Activated CD4-positive, alpha-beta memory T cell treated with anti-CD3 and anti-CD28 coated beads, Interleukin-2, amount 10 ng/mL, durations not matched to agents 7 days and 5 days (primary cell): ENCODE data around the gene ROBO2. TPM values are rescaled to one million over a fixed set of nuclear protein-coding genes. Genes with fewer than 3 reads are reported as not detected.

Experiments
- CTCF ChIA-PET: fragments of 350-600 bp; sonication (Branson Sonifier 250); formaldehyde crosslinking; loops from one replicate; lab custom pipeline; 2021; ENCODE audit warnings: antibody characterized with exemption, inconsistent platforms; lab: Charles Lee
- POLR2A ChIA-PET: fragments of 350-600 bp; sonication (Branson Sonifier 250); formaldehyde crosslinking; loops from one replicate; lab custom pipeline; 2021; ENCODE audit warnings: antibody characterized with exemption; lab: Charles Lee
- DNase-seq: peaks from one replicate; pipeline ENCODE4 v3.0.0-alpha.2; 2020
- H3K27ac Mint-ChIP-seq: one replicate; pipeline ENCODE4 v1.8.0; 2021; ENCODE audit warnings: mild to moderate bottlenecking, mixed read lengths
- H3K27me3 Mint-ChIP-seq: one replicate; pipeline ENCODE4 v1.8.0; 2021; ENCODE audit warnings: mixed read lengths
- H3K36me3 Mint-ChIP-seq: one replicate; pipeline ENCODE4 v1.8.0; 2021; ENCODE audit warnings: low read depth, mixed read lengths
- H3K4me1 Mint-ChIP-seq: one replicate; pipeline ENCODE4 v1.8.0; 2021; ENCODE audit warnings: mixed read lengths
- H3K4me3 Mint-ChIP-seq: one replicate; pipeline ENCODE4 v1.8.0; 2021; ENCODE audit warnings: mild to moderate bottlenecking, mixed read lengths
- H3K9me3 Mint-ChIP-seq: one replicate; pipeline ENCODE4 v1.8.0; 2021; ENCODE audit warnings: mixed read lengths
- total RNA-seq, 2 experiments: library from RNA; stranded (reverse); gene quantifications; one replicate each; pipeline ENCODE4 v1.2.3, GENCODE V29; 2021

ROBO2 gene
- total RNA-seq, 2 experiments from 2014 or later: not detected

DNA sequence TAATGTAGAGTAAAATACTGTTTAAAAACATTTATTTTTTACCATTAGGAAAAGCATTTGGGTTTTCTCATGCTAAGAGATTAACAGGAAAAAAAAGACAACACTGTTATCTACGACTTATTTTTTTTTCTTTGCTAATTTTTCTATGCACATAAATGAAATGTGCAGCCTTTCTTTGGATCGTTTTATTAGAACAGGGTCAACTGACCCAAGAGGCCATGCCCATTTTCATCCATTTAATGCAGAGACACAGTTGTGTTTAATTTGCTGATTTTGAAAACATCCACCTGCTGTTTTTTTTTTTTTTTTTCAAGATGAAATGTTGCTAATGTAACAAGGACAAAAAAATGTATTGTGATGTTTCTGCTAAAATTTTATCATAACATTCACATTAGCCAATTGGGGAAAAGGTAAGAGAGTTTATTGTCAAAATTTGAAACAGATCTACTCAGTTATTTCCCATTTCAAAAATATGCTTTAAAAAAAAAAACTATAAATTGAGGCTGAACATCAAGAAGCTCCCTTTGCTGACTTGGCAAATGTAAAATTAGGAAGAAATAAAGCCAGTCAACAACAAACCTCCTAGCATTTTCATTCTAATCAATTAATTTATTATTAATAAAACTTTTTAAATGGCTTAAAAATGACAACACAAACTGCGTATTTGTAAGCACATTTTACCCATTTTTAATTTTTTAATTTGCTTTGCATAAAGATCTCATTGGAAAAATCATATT lies 485.2 kb downstream of the ROBO2 start:
- ChIA-PET POLR2A (no interaction called here), CTCF (no interaction called here)
- DNase-seq: no peak
- no peaks in the 10 kb centered on the region for H3K27me3 Mint-ChIP-seq
- peaks cover 7% of the 10 kb centered on the region for H3K9me3 Mint-ChIP-seq
- H3K27ac Mint-ChIP-seq: no peak overlapping the region
- no peaks in the 10 kb centered on the region for H3K4me1 Mint-ChIP-seq
- no peaks in the 10 kb centered on the region for H3K36me3 Mint-ChIP-seq
- H3K4me3 Mint-ChIP-seq: no peak overlapping the region

GRCh38 chr3:77526573-77527113 lies 486.7 kb downstream of the ROBO2 start:
- ChIA-PET CTCF (no interaction called here), POLR2A (no interaction called here)
- H3K36me3 Mint-ChIP-seq: no peaks in the 10 kb centered on the region
- no peak for DNase-seq
- no peaks in the 10 kb centered on the region for H3K27me3 Mint-ChIP-seq
- peaks cover 3% of the 10 kb centered on the region for H3K9me3 Mint-ChIP-seq
- no peak overlapping the region for H3K27ac Mint-ChIP-seq
- H3K4me1 Mint-ChIP-seq: no peaks in the 10 kb centered on the region
- H3K4me3 Mint-ChIP-seq: no peak overlapping the region

DNA sequence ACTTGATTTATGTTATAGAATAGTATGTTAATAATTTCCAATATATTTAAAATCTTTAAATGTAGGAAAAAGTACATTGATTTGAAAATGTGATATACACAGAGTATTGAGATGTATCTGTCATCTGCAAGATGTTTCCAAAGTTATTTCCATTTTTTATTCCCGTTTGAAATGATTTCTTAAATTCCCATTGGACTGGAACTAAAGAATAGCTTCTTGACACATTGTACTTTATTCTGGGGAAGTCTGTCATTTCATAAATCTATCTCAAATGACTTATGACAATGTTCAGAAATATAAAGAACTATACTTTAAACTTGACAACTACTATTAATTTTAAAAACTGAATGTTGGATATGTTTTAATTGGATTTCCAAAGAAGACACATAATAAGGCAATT lies 489.6 kb downstream of the ROBO2 start:
- ChIA-PET CTCF (no interaction called here), POLR2A (no interaction called here)
- Mint-ChIP-seq H3K4me3 (no peak overlapping the region), H3K36me3 (no peaks in the 10 kb centered on the region), H3K4me1 (no peaks in the 10 kb centered on the region), H3K9me3 (peaks cover 2% of the 10 kb centered on the region), H3K27ac (no peak overlapping the region), H3K27me3 (no peaks in the 10 kb centered on the region)
- DNase-seq: no peak

DNA sequence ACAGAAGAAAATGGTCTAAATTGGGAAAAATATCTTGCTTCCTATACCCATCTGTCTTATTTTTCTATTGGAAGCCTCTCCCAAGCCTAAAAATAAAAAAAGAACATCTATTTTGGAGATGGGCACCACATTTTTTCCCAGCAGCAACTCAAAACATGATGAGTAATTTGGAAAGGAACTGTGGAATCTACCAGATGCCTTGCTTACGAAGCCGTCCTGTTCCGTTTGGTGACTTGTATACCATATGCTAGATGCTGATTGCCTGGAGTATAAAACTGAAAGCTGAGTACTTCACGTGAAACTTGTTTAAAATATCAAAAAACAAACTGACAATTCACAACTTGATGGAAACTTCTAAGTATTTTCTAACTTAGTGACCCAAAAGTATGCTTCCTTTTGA lies 491.0 kb downstream of the ROBO2 start:
- POLR2A ChIA-PET: no interaction called here
- Mint-ChIP-seq H3K4me1 (no peaks in the 10 kb centered on the region), H3K9me3 (peaks cover 2% of the 10 kb centered on the region), H3K27ac (no peak overlapping the region), H3K36me3 (no peaks in the 10 kb centered on the region), H3K27me3 (no peaks in the 10 kb centered on the region), H3K4me3 (no peak overlapping the region)
- no peak for DNase-seq
- CTCF ChIA-PET: no interaction called here

DNA sequence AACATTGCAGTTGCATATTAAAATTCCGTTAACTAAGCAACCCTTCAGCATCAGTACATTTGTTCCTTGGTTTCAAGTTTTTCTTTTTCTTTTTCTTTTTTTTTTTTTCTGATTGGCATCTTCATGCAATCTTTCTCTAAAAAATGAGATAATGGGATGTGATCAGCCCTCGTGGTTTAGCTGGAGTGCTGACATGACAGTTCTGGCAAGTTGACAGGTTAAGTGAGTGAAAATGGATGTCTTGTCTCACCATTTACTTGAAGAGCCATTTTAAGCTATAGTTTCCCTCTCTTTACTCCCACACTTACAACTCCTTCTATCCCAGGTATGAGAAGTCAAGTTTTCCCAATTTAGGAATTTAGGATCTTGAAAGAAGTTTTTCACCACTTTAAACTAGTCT lies 495.2 kb downstream of the ROBO2 start:
- no peak for DNase-seq
- no peaks in the 10 kb centered on the region for H3K27me3 Mint-ChIP-seq
- ChIA-PET POLR2A (no interaction called here), CTCF (interaction anchor here (0.7 kb wide), 1 partner anchor 1255 kb away, joined by 3 read pairs; no protein-coding TSS in a partner anchor)
- no peak overlapping the region for H3K4me3 Mint-ChIP-seq
- no peaks in the 10 kb centered on the region for H3K4me1 Mint-ChIP-seq
- no peak overlapping the region for H3K27ac Mint-ChIP-seq
- peaks cover 7% of the 10 kb centered on the region for H3K9me3 Mint-ChIP-seq
- no peaks in the 10 kb centered on the region for H3K36me3 Mint-ChIP-seq

DNA sequence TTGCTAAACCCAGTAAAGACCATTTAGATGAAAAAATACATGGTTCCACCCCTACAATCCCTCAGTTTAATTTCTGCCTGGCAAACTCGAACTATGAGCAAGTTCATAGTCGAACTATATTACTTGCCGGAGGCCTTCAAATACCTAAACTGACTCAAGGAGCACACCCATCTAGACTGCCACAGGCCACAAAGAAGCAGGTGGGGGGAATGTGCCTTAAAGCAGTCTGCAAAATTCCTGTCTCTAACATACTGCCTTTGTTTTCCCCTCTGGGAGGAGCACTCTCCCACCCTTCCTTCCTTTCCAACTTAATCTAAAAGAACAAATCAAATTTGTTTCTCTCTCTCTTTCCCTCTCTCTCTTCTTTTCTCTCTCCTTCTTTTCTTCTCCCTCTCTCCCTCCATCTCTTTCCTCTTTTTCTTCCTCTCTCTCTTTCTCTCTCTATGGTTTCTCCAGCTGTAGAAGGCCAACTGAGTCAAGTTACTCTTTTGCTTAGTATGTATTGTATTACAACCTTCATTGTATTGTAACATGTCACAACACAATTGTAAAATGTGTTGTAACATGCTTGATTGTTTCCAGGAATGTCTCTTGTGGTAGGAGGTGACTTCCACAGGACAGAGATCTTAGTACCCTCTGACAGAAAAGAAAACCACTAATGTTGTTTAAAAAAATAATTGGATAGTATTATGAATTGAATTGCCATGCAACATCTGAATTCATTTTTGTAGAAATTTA lies 496.3 kb downstream of the ROBO2 start:
- H3K27me3 Mint-ChIP-seq: no peaks in the 10 kb centered on the region
- peaks cover 7% of the 10 kb centered on the region for H3K9me3 Mint-ChIP-seq
- DNase-seq: no peak
- no peak overlapping the region for H3K27ac Mint-ChIP-seq
- H3K4me1 Mint-ChIP-seq: no peaks in the 10 kb centered on the region
- no peaks in the 10 kb centered on the region for H3K36me3 Mint-ChIP-seq
- CTCF ChIA-PET: no interaction called here
- POLR2A ChIA-PET: no interaction called here
- H3K4me3 Mint-ChIP-seq: no peak overlapping the region

GRCh38 chr3:77539014-77539413 lies 499.1 kb downstream of the ROBO2 start:
- no peak for DNase-seq
- Mint-ChIP-seq H3K4me3 (no peak overlapping the region), H3K9me3 (peaks cover 4% of the 10 kb centered on the region), H3K27ac (no peak overlapping the region), H3K36me3 (no peaks in the 10 kb centered on the region), H3K4me1 (no peaks in the 10 kb centered on the region), H3K27me3 (no peaks in the 10 kb centered on the region)
- CTCF ChIA-PET: no interaction called here
- POLR2A ChIA-PET: no interaction called here

DNA sequence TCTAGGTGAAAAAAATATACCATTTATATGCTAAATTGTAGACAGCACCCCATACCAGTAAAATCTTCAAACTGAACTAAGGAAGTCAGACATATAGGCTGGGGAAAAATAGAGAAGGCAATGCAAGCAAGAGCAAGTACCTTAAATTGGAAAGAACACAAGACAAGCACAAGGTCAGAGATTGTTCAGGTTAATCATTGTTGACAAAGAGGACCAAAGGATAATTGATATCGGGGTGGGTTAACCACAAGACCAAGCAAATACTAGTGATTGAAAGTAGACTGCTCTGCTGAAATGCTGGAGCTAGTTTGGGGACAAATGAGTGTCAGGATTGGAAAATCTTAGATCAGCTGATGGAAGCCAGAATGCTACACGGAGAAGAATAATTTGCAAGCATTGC lies 499.8 kb downstream of the ROBO2 start:
- Mint-ChIP-seq H3K36me3 (no peaks in the 10 kb centered on the region), H3K4me3 (no peak overlapping the region), H3K4me1 (no peaks in the 10 kb centered on the region), H3K27me3 (no peaks in the 10 kb centered on the region), H3K27ac (no peak overlapping the region), H3K9me3 (peaks cover 7% of the 10 kb centered on the region)
- no peak for DNase-seq
- POLR2A ChIA-PET: no interaction called here
- CTCF ChIA-PET: no interaction called here

- Mint-ChIP-seq H3K9me3 (peaks cover 11% of the 10 kb centered on the region), H3K4me1 (no peaks in the 10 kb centered on the region), H3K4me3 (no peak overlapping the region), H3K27ac (no peak overlapping the region), H3K27me3 (no peaks in the 10 kb centered on the region), H3K36me3 (no peaks in the 10 kb centered on the region)
- no peak for DNase-seq
- ChIA-PET CTCF (no interaction called here), POLR2A (no interaction called here)
Measured at GRCh38 chr3:77541203-77541922, 501.5 kb downstream of the ROBO2 start.

DNA sequence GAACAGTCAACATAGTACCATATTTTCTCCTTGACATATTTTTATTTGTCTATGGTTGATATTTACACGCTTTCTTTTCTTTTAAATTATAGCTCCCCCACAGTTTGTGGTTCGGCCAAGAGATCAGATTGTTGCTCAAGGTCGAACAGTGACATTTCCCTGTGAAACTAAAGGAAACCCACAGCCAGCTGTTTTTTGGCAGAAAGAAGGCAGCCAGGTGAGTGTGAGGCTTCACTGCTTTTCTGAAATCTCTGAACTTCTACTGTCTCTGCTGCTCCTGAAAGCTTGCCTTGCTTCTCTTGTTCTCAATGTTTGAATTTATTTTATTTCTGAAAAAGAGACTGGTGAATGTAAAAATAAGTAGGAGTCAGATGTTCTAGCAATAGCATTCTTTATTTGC lies 506.3 kb downstream of the ROBO2 start:
- POLR2A ChIA-PET: no interaction called here
- peaks cover 6% of the 10 kb centered on the region for H3K9me3 Mint-ChIP-seq
- DNase-seq: no peak
- H3K36me3 Mint-ChIP-seq: no peaks in the 10 kb centered on the region
- CTCF ChIA-PET: no interaction called here
- H3K27ac Mint-ChIP-seq: no peak overlapping the region
- H3K4me3 Mint-ChIP-seq: no peak overlapping the region
- H3K27me3 Mint-ChIP-seq: no peaks in the 10 kb centered on the region
- H3K4me1 Mint-ChIP-seq: no peaks in the 10 kb centered on the region

- H3K27me3 Mint-ChIP-seq: no peaks in the 10 kb centered on the region
- DNase-seq: no peak
- no peak overlapping the region for H3K27ac Mint-ChIP-seq
- H3K4me1 Mint-ChIP-seq: no peaks in the 10 kb centered on the region
- peaks cover 9% of the 10 kb centered on the region for H3K9me3 Mint-ChIP-seq
- no peak overlapping the region for H3K4me3 Mint-ChIP-seq
- H3K36me3 Mint-ChIP-seq: no peaks in the 10 kb centered on the region
- CTCF ChIA-PET: no interaction called here
- POLR2A ChIA-PET: no interaction called here
Measured at GRCh38 chr3:77549034-77549433, 509.1 kb downstream of the ROBO2 start.

GRCh38 chr3:77553240-77553639 lies 513.3 kb downstream of the ROBO2 start:
- POLR2A ChIA-PET: no interaction called here
- Mint-ChIP-seq H3K9me3 (peaks cover 5% of the 10 kb centered on the region), H3K4me3 (no peak overlapping the region), H3K27ac (no peak overlapping the region), H3K36me3 (no peaks in the 10 kb centered on the region), H3K27me3 (no peaks in the 10 kb centered on the region), H3K4me1 (no peaks in the 10 kb centered on the region)
- CTCF ChIA-PET: no interaction called here
- no peak for DNase-seq

DNA sequence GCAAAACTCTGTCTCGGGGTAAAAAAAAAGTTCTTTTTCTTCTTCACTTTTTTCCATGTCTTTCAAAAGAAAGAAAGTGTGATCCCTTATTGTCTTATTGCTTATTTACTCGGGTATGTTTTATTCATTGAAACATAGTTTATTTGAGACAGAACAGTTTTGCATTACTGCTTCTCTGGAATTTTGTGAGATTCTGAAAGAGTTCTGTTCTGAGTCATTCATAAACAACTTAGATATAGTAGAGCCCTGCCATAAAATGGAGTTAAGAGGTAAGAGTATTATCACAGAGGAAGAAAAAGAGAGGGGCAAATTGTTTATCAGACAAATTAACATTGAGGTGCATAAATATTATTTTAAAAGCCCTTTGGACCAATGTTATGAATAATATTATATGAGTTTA lies 522.2 kb downstream of the ROBO2 start:
- no peaks in the 10 kb centered on the region for H3K4me1 Mint-ChIP-seq
- ChIA-PET POLR2A (no interaction called here), CTCF (no interaction called here)
- H3K27me3 Mint-ChIP-seq: no peaks in the 10 kb centered on the region
- H3K9me3 Mint-ChIP-seq: peaks cover 14% of the 10 kb centered on the region
- no peak for DNase-seq
- no peaks in the 10 kb centered on the region for H3K36me3 Mint-ChIP-seq
- H3K4me3 Mint-ChIP-seq: no peak overlapping the region
- no peak overlapping the region for H3K27ac Mint-ChIP-seq
